PC-9 (cell line): ENCODE data around the gene TDP1. TPM values are rescaled to one million over a fixed set of nuclear protein-coding genes. Genes with fewer than 3 reads are reported as not detected.

ENCODE experiments used
- BruUV-seq: library from RNA; stranded (reverse); fragments of 400-500 nt; replicated peaks from 2 replicates; lab custom pipeline; 2021; lab: Mats Ljungman, UMichigan
- CTCF ChIA-PET: fragments of 300-600 bp; sonication (Branson Sonifier 250); formaldehyde crosslinking; loops from one replicate; lab custom pipeline; 2022; ENCODE audit warnings: antibody characterized with exemption; lab: Charles Lee
- POLR2A ChIA-PET: fragments of 300-600 bp; sonication (Branson Sonifier 250); formaldehyde crosslinking; loops from one replicate; lab custom pipeline; 2022; ENCODE audit warnings: antibody characterized with exemption; ENCODE audit not compliant: unreplicated experiment; lab: Charles Lee
- DNase-seq, 2 experiments: peaks; one replicate each; pipeline versions ENCODE4 v3.0.0 to v3.0.0-alpha.2; 2015 to 2022; ENCODE audit warnings: mixed read lengths in 1 of 2
- H2AFZ ChIP-seq: fragments of 200-600 bp; sonication (generic); 2 replicates; pipeline ENCODE4 v1.8.1; 2017; ENCODE audit warnings: antibody characterized with exemption
- H3F3A ChIP-seq: fragments of 200-600 bp; sonication (generic); 2 replicates; pipeline ENCODE4 v1.8.1; 2017; ENCODE audit warnings: antibody characterized with exemption, mild to moderate bottlenecking, low read depth; ENCODE audit not compliant: insufficient read depth
- H3K27ac ChIP-seq: fragments of 200-600 bp; sonication (generic); 2 replicates; pipeline ENCODE4 v1.6.1; 2016; ENCODE audit warnings: mixed run types
- H3K27me3 ChIP-seq: fragments of 200-600 bp; sonication (generic); 2 replicates; pipeline ENCODE4 v1.6.1; 2016; ENCODE audit warnings: low read depth, mixed run types; ENCODE audit not compliant: insufficient read depth
- H3K36me3 ChIP-seq: fragments of 200-600 bp; sonication (generic); 2 replicates; pipeline ENCODE4 v1.6.1; 2016; ENCODE audit warnings: low read depth, mixed run types
- H3K4me1 ChIP-seq: fragments of 200-600 bp; sonication (generic); replicated peaks from 2 replicates; pipeline ENCODE4 v1.6.1; 2016; ENCODE audit warnings: mixed run types; ENCODE audit not compliant: insufficient read depth
- H3K4me2 ChIP-seq: fragments of 200-600 bp; sonication (generic); 2 replicates; pipeline ENCODE4 v1.6.1; 2017; ENCODE audit warnings: mixed run types
- H3K4me3 ChIP-seq: fragments of 200-600 bp; sonication (generic); 2 replicates; pipeline ENCODE4 v1.6.1; 2016; ENCODE audit warnings: mixed run types
- H3K79me2 ChIP-seq: fragments of 200-600 bp; sonication (generic); 2 replicates; pipeline ENCODE4 v1.6.1; 2017; ENCODE audit warnings: low read depth, mixed run types
- H3K9me2 ChIP-seq: fragments of 200-600 bp; sonication (generic); 2 replicates; pipeline ENCODE4 v1.8.1; 2017; ENCODE audit warnings: mild to moderate bottlenecking; ENCODE audit not compliant: insufficient read depth
- H3K9me3 ChIP-seq: fragments of 200-600 bp; sonication (generic); 2 replicates; pipeline ENCODE4 v1.8.1; 2016; ENCODE audit warnings: low read depth; ENCODE audit not compliant: insufficient read depth
- H4K20me1 ChIP-seq: fragments of 200-600 bp; sonication (generic); 2 replicates; pipeline ENCODE4 v1.8.1; 2017; ENCODE audit not compliant: insufficient read depth
- CTCF ChIP-seq: fragments of 200-600 bp; sonication (generic); conservative IDR thresholded peaks from 2 replicates; pipeline ENCODE4 v1.6.1; 2017; ENCODE audit warnings: mixed run types, antibody characterized with exemption, mild to moderate bottlenecking, moderate library complexity
- EZH2 ChIP-seq: fragments of 200-600 bp; sonication (generic); IDR thresholded peaks from 2 replicates; pipeline ENCODE4 v1.8.0; 2017; ENCODE audit warnings: antibody characterized with exemption, low read depth
- intact Hi-C: fragments of 100-400 bp; cut with micrococcal nuclease; formaldehyde crosslinking; loops from one replicate; pipeline ENCODE4 v1.10.0; 2022; ENCODE audit not compliant: unreplicated experiment
- total RNA-seq: library from RNA; stranded (reverse); gene quantifications from 2 replicates; pipeline ENCODE4 v1.2.3, GENCODE V29; 2021

TDP1 gene
- total RNA-seq, 1 experiment from 2014 or later = 12.8 TPM

DNA sequence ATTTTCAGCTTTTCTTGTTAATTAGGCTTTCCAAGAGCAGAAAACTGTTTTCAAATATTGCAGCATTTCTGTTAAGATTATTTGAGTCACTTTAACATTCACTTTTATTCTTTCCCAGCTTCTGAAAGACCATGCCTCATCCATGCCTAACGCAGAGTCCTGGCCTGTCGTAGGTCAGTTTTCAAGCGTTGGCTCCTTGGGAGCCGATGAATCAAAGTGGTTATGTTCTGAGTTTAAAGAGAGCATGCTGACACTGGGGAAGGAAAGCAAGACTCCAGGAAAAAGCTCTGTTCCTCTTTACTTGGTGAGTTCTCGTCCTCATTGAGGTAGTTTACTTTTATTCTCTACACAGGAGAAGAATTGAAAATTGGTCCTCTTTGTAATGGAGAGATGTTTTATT is 33.1 kb downstream of the TDP1 start:
- H3K27ac ChIP-seq = no peak overlapping the region

DNA sequence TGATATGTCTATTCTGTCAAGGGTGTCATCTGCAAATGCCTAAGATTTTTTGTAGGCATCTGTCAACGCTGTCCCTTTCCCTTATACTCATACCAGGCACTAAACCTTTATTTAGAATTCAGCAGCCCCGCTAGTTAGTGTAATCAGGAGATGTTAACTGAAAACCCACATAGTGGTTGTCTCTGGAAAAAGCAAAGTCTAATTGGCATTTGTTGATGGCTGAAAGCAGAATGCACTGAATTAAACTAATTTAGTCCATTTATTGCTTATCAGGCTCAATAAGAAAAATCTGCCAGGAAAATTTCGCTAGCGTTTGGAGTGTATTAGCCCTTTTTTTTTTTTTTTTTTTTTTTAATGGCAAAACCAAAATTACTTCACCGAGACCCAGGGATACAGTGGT is 34.5 kb downstream of the TDP1 start:
- H3K4me3 ChIP-seq = no peak overlapping the region
- H3K9me3 ChIP-seq = no peaks in the 10 kb centered on the region
- no peak overlapping the region for H3K27ac ChIP-seq
- no peak overlapping the region for H3K4me2 ChIP-seq
- ChIA-PET POLR2A (no interaction called here), CTCF (no interaction called here)
- H3F3A ChIP-seq = no peaks in the 10 kb centered on the region
- TF ChIP-seq CTCF = no peak
- TF ChIP-seq EZH2 = no peak
- no peak overlapping the region for H2AFZ ChIP-seq
- no peaks in the 10 kb centered on the region for H4K20me1 ChIP-seq
- H3K79me2 ChIP-seq = no peaks in the 10 kb centered on the region
- no peaks in the 10 kb centered on the region for H3K27me3 ChIP-seq
- no TSS peak for BruUV-seq
- intact Hi-C loops = no loop called here
- H3K4me1 ChIP-seq = no peaks in the 10 kb centered on the region
- no peak for DNase-seq
- no peaks in the 10 kb centered on the region for H3K9me2 ChIP-seq
- H3K36me3 ChIP-seq = 0 out of 2 replicates have a peak, but pooled peaks cover 3% of the 10 kb centered on the region

More for the DNA sequence above, 33.1 kb downstream of the TDP1 start:
- ChIA-PET POLR2A (no interaction called here), CTCF (no interaction called here)
- DNase-seq = no peak
- Histone ChIP-seq H3K27me3 (no peaks in the 10 kb centered on the region), H3K79me2 (no peaks in the 10 kb centered on the region), H3K9me3 (no peaks in the 10 kb centered on the region), H2AFZ (no peak overlapping the region), H3K9me2 (no peaks in the 10 kb centered on the region), H3K4me3 (no peak overlapping the region), H3F3A (no peaks in the 10 kb centered on the region), H4K20me1 (no peaks in the 10 kb centered on the region), H3K4me2 (no peak overlapping the region), H3K36me3 (peaks cover under 1% of the 10 kb centered on the region; the same call in 1 of the 2 replicates), H3K4me1 (no peaks in the 10 kb centered on the region)
- intact Hi-C loops = no loop called here
- TF ChIP-seq EZH2 (no peak), CTCF (no peak)
- BruUV-seq = no TSS peak

- Histone ChIP-seq H4K20me1 (no peaks in the 10 kb centered on the region), H3K4me3 (no peak overlapping the region), H3F3A (no peaks in the 10 kb centered on the region), H2AFZ (no peak overlapping the region), H3K4me2 (no peak overlapping the region), H3K27ac (no peak overlapping the region), H3K36me3 (0 out of 2 replicates have a peak, but pooled peaks cover 3% of the 10 kb centered on the region), H3K27me3 (no peaks in the 10 kb centered on the region), H3K4me1 (no peaks in the 10 kb centered on the region), H3K9me3 (no peaks in the 10 kb centered on the region), H3K9me2 (no peaks in the 10 kb centered on the region), H3K79me2 (no peaks in the 10 kb centered on the region)
- ChIA-PET POLR2A (no interaction called here), CTCF (no interaction called here)
- no peak for TF ChIP-seq CTCF
- no peak for TF ChIP-seq EZH2
- DNase-seq = no peak
- intact Hi-C loops = no loop called here
- BruUV-seq = no TSS peak
These were observed 35.0 kb downstream of the TDP1 start for GRCh38 chr14:89990623-89991275.
